Activated CD8-positive, alpha-beta T cell treated with anti-CD3 and anti-CD28 coated beads for 36 hours (primary cell): ENCODE measurements around the gene PLEKHH2. TPM values are rescaled to one million over a fixed set of nuclear protein-coding genes. Genes with fewer than 3 reads are reported as not detected.

Source experiments
- ATAC-seq: fragments of 200-7000 bp; cut with Tn5 transposase; one replicate; pipeline ENCODE4 v1.10.0; 2021; ENCODE audit warnings: mild to moderate bottlenecking, moderate library complexity
- CTCF ChIA-PET: fragments of 350-600 bp; sonication (Branson Sonifier 250); formaldehyde crosslinking; loops from one replicate; lab custom pipeline; 2021; ENCODE audit warnings: antibody characterized with exemption; lab: Charles Lee
- POLR2A ChIA-PET: fragments of 350-600 bp; sonication (Branson Sonifier 250); formaldehyde crosslinking; loops from one replicate; lab custom pipeline; 2021; ENCODE audit warnings: antibody characterized with exemption; lab: Charles Lee
- DNase-seq: peaks from one replicate; pipeline ENCODE4 v3.0.0-alpha.2; 2020
- H3K27ac Mint-ChIP-seq: one replicate; pipeline ENCODE4 v1.8.0; 2021; ENCODE audit warnings: mild to moderate bottlenecking, mixed read lengths
- H3K27me3 Mint-ChIP-seq: one replicate; pipeline ENCODE4 v1.8.0; 2021; ENCODE audit warnings: mixed read lengths
- H3K36me3 Mint-ChIP-seq: one replicate; pipeline ENCODE4 v1.8.0; 2021; ENCODE audit warnings: low read depth, mixed read lengths
- H3K4me1 Mint-ChIP-seq: one replicate; pipeline ENCODE4 v1.8.0; 2021; ENCODE audit warnings: low read depth, mixed read lengths
- H3K4me3 Mint-ChIP-seq: one replicate; pipeline ENCODE4 v1.8.0; 2021; ENCODE audit warnings: mild to moderate bottlenecking, moderate library complexity, mixed read lengths
- H3K9me3 Mint-ChIP-seq: one replicate; pipeline ENCODE4 v1.8.0; 2021; ENCODE audit warnings: mixed read lengths
- intact Hi-C: fragments of 100-400 bp; cut with micrococcal nuclease; formaldehyde crosslinking; loops from one replicate; pipeline ENCODE4 v1.10.0; 2022
- total RNA-seq, 2 experiments: library from RNA; stranded (reverse); gene quantifications; one replicate each; pipeline ENCODE4 v1.2.3, GENCODE V29; 2021
- TF ChIP-seq, protein P1 (sequence below): fragments of 200-600 bp; IDR thresholded peaks from one replicate; pipeline ENCODE4 v1.8.0; 2022; ENCODE audit warnings: antibody characterized with exemption, mild to moderate bottlenecking

Gene PLEKHH2
- total RNA-seq, 2 experiments from 2014 or later, result 0.43 to 0.56 TPM

GRCh38 chr2:43699761-43700160, 62.7 kb downstream of the PLEKHH2 start:
- H3K4me1 Mint-ChIP-seq, result no peaks in the 10 kb centered on the region
- H3K27me3 Mint-ChIP-seq, result peaks cover 18% of the 10 kb centered on the region
- CTCF ChIA-PET, result interaction anchor here (1.2 kb wide), 1 partner anchor 90 kb away, joined by 3 read pairs; no protein-coding TSS in a partner anchor
- H3K36me3 Mint-ChIP-seq, result no peaks in the 10 kb centered on the region
- POLR2A ChIA-PET, result interaction anchor here (0.6 kb wide), 1 partner anchor 759 kb away, joined by 3 read pairs; no protein-coding TSS in a partner anchor
- intact Hi-C loops, result no loop called here
- no peaks in the 10 kb centered on the region for H3K9me3 Mint-ChIP-seq
- DNase-seq (no peak), ATAC-seq (no peak)
- no peak overlapping the region for H3K4me3 Mint-ChIP-seq
- TF ChIP-seq, protein P1, sequence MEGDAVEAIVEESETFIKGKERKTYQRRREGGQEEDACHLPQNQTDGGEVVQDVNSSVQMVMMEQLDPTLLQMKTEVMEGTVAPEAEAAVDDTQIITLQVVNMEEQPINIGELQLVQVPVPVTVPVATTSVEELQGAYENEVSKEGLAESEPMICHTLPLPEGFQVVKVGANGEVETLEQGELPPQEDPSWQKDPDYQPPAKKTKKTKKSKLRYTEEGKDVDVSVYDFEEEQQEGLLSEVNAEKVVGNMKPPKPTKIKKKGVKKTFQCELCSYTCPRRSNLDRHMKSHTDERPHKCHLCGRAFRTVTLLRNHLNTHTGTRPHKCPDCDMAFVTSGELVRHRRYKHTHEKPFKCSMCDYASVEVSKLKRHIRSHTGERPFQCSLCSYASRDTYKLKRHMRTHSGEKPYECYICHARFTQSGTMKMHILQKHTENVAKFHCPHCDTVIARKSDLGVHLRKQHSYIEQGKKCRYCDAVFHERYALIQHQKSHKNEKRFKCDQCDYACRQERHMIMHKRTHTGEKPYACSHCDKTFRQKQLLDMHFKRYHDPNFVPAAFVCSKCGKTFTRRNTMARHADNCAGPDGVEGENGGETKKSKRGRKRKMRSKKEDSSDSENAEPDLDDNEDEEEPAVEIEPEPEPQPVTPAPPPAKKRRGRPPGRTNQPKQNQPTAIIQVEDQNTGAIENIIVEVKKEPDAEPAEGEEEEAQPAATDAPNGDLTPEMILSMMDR, result no peak
- H3K27ac Mint-ChIP-seq, result no peak overlapping the region

- DNase-seq (no peak), ATAC-seq (no peak)
- Mint-ChIP-seq H3K4me3 (no peak overlapping the region), H3K9me3 (no peaks in the 10 kb centered on the region), H3K27me3 (peaks cover 18% of the 10 kb centered on the region), H3K4me1 (no peaks in the 10 kb centered on the region), H3K36me3 (no peaks in the 10 kb centered on the region), H3K27ac (no peak overlapping the region)
- TF ChIP-seq, protein P1, result no peak
- CTCF ChIA-PET, result no interaction called here
- intact Hi-C loops, result no loop called here
- POLR2A ChIA-PET, result no interaction called here
Observed at GRCh38 chr2:43701111-43701510, 64.1 kb downstream of the PLEKHH2 start.

DNA sequence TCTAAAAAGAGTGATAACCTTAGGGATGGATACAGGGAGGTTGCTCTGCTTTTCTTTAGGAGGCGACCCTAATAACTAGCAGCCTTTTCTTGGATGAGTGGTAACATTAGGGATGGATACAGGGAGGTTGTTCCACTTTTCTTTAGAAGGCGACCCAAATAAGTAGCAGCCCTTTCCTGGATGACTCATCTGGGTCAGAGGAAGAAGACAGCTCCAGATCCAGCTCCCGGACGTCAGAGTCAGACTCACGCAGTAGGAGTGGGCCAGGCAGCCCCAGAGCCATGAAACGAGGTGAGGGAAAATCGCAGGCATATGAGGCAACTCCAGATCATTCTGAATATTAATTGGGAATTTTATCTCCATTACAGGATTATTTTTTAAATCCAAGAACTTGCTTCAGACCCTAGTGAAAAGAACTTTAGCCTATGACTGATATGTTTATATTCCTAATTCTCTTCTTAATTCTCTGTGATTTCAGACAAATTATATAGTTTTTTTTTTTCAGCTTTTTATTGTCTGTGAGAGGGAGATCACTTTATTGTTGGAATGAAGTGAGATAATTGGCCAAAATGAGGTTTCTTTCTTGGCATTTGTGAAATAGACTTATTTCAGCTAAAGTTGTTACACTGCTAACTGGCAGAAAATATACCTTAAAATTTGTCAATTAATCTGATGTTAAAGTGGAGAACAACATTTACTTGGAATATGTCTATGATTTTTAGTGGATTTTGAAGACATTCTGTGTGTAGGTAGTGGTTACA, 70.4 kb downstream of the PLEKHH2 start:
- no peak overlapping the region for H3K4me3 Mint-ChIP-seq
- intact Hi-C loops, result no loop called here
- no peaks in the 10 kb centered on the region for H3K36me3 Mint-ChIP-seq
- POLR2A ChIA-PET, result interaction anchor here (0.7 kb wide), 1 partner anchor 772 kb away, joined by 3 read pairs; no protein-coding TSS in a partner anchor
- peaks cover 20% of the 10 kb centered on the region for H3K27me3 Mint-ChIP-seq
- TF ChIP-seq, protein P1, result no peak
- no peak overlapping the region for H3K27ac Mint-ChIP-seq
- DNase-seq, result no peak
- H3K9me3 Mint-ChIP-seq, result no peaks in the 10 kb centered on the region
- CTCF ChIA-PET, result interaction anchor here (1.1 kb wide), 1 partner anchor 11 kb away, joined by 4 read pairs; no protein-coding TSS in a partner anchor
- ATAC-seq, result no peak
- H3K4me1 Mint-ChIP-seq, result no peaks in the 10 kb centered on the region

DNA sequence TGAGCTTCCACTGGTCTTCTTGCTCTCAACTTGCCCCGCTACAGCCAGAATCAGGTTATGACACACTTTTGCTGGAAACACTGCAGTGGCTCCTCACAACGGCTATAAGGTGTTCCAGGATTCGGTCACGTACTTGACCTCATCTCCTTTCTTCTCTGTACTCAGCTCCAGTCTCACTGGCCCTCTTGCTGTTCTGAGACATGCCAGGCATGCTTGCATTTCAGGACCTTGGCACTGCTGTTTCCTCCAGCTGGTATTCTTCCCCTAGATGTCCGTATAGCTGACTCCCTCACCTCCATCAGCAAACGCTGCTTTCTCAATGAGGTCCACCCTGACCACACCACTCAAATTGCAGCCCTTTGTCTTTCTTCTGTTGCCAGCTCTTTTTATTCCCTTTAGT, 71.1 kb downstream of the PLEKHH2 start:
- ChIA-PET POLR2A (interaction anchor here (0.7 kb wide), 1 partner anchor 772 kb away, joined by 3 read pairs; no protein-coding TSS in a partner anchor), CTCF (interaction anchor here (1.1 kb wide), 1 partner anchor 12 kb away, joined by 4 read pairs; no protein-coding TSS in a partner anchor)

More for the DNA sequence above, 71.1 kb downstream of the PLEKHH2 start:
- H3K36me3 Mint-ChIP-seq, result no peaks in the 10 kb centered on the region
- no peaks in the 10 kb centered on the region for H3K4me1 Mint-ChIP-seq
- H3K9me3 Mint-ChIP-seq, result no peaks in the 10 kb centered on the region
- ATAC-seq, result no peak
- peaks cover 19% of the 10 kb centered on the region for H3K27me3 Mint-ChIP-seq
- no peak overlapping the region for H3K27ac Mint-ChIP-seq
- intact Hi-C loops, result no loop called here
- TF ChIP-seq, protein P1, result no peak
- DNase-seq, result no peak
- H3K4me3 Mint-ChIP-seq, result no peak overlapping the region
